ENCODE measurements around the gene BET1L. TPM values are rescaled to one million over a fixed set of nuclear protein-coding genes. Genes with fewer than 3 reads are reported as not detected.

BET1L gene
- total RNA-seq, 1 donor from 2014 or later = 13.1 TPM

- Mint-ChIP-seq H3K27me3 (ENCODE audit: insufficient read depth, low read depth) (no peaks in the 10 kb centered on the region), H3K27ac (no peak overlapping the region), H3K4me3 (no peak overlapping the region), H3K36me3 (peaks cover 20% of the 10 kb centered on the region), H3K4me1 (peaks cover 2% of the 10 kb centered on the region), H3K9me3 (no peaks in the 10 kb centered on the region)
- no peak overlapping the region for H2AFZ ChIP-seq (replicated peaks)
- H3K9me3 ChIP-seq (ENCODE audit: low read depth) = no peaks in the 10 kb centered on the region
- no peak for DNase-seq (ENCODE audit: low spot score)
- TF ChIP-seq EZH2 (IDR thresholded peaks at IDR 0.05) (no peak), EZH2phosphoT487 (IDR thresholded peaks at IDR 0.05) (no peak)
- TF ChIP-seq, protein P1, sequence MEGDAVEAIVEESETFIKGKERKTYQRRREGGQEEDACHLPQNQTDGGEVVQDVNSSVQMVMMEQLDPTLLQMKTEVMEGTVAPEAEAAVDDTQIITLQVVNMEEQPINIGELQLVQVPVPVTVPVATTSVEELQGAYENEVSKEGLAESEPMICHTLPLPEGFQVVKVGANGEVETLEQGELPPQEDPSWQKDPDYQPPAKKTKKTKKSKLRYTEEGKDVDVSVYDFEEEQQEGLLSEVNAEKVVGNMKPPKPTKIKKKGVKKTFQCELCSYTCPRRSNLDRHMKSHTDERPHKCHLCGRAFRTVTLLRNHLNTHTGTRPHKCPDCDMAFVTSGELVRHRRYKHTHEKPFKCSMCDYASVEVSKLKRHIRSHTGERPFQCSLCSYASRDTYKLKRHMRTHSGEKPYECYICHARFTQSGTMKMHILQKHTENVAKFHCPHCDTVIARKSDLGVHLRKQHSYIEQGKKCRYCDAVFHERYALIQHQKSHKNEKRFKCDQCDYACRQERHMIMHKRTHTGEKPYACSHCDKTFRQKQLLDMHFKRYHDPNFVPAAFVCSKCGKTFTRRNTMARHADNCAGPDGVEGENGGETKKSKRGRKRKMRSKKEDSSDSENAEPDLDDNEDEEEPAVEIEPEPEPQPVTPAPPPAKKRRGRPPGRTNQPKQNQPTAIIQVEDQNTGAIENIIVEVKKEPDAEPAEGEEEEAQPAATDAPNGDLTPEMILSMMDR (IDR thresholded peaks at IDR 0.05) = no peak
- H3K27me3 ChIP-seq = no peaks in the 10 kb centered on the region
- no peaks in the 10 kb centered on the region for H3K4me1 ChIP-seq
- no peak overlapping the region for H3K9ac ChIP-seq
- no peaks in the 10 kb centered on the region for H4K20me1 ChIP-seq (ENCODE audit: low read depth)
- H3K27ac ChIP-seq = no peak overlapping the region
- no peak overlapping the region for H3K4me3 ChIP-seq
- H3K36me3 ChIP-seq = no peaks in the 10 kb centered on the region
- H3F3A ChIP-seq (ENCODE audit: low read depth) = peaks cover 11% of the 10 kb centered on the region
- no peak overlapping the region for H3K4me2 ChIP-seq
- H3K79me2 ChIP-seq (ENCODE audit: low read depth) = no peaks in the 10 kb centered on the region
Measured at GRCh38 chr11:216081-216974, 9.1 kb upstream of the BET1L start.

DNA sequence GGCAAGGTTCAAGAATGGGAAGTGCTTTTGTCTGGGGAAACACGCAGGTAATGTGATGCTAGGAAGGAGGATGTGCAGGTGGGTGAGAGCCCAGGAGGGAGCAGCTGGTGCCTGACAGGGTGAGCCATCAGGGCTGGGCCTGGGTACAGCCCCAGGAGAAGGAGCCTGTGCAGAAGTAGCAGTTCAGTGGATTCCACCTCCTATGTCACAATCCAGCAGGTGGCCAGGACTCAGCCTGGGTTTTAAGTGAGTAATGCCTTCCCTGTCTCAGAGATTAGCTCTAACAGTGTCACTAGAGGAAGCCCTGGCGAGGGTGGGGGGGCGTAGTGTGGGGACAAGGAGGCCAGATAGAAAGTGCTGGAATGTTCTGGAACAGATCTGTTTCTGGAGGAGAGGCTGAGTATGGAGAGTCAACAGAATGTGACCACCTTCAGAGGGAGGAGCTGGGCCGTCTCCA, 8.4 kb upstream of the BET1L start:
- Histone ChIP-seq H3K79me2 (ENCODE audit: low read depth) (peaks cover 4% of the 10 kb centered on the region), H3K9me3 (ENCODE audit: low read depth) (no peaks in the 10 kb centered on the region), H3K27me3 (no peaks in the 10 kb centered on the region), H3K36me3 (no peaks in the 10 kb centered on the region), H4K20me1 (ENCODE audit: low read depth) (no peaks in the 10 kb centered on the region), H3K4me1 (no peaks in the 10 kb centered on the region), H3K4me2 (no peak overlapping the region), H3K4me3 (no peak overlapping the region), H3K27ac (no peak overlapping the region), H3K9ac (no peak overlapping the region), H2AFZ (replicated peaks) (no peak overlapping the region), H3F3A (ENCODE audit: low read depth) (peaks cover 11% of the 10 kb centered on the region)
- Mint-ChIP-seq H3K4me1 (peaks cover 4% of the 10 kb centered on the region), H3K27me3 (ENCODE audit: insufficient read depth, low read depth) (no peaks in the 10 kb centered on the region), H3K36me3 (peaks cover 23% of the 10 kb centered on the region), H3K4me3 (no peak overlapping the region), H3K9me3 (no peaks in the 10 kb centered on the region), H3K27ac (no peak overlapping the region)
- no peak for DNase-seq (ENCODE audit: low spot score)
- TF ChIP-seq, protein P1 (IDR thresholded peaks at IDR 0.05) = no peak
- TF ChIP-seq EZH2 (IDR thresholded peaks at IDR 0.05) = no peak
- no peak for TF ChIP-seq EZH2phosphoT487 (IDR thresholded peaks at IDR 0.05)

DNA sequence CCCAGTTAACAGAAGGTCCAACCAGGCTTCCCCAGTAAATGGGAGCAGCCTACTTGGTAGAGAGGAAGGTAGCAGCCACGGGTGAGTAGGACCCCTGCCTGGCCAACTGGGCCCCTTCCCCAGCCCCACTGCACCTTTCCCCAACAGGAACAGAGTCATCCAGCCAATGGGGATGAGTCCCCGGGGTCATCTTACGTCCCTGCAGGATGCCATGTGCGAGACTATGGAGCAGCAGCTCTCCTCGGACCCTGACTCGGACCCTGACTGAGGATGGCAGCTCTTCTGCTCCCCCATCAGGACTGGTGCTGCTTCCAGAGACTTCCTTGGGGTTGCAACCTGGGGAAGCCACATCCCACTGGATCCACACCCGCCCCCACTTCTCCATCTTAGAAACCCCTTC, 6.9 kb upstream of the BET1L start:
- H3K27me3 ChIP-seq = no peaks in the 10 kb centered on the region
- no peak overlapping the region for H2AFZ ChIP-seq (replicated peaks)
- no peaks in the 10 kb centered on the region for H3K9me3 ChIP-seq (ENCODE audit: low read depth)
- no peak overlapping the region for H3K9ac ChIP-seq
- TF ChIP-seq EZH2 (IDR thresholded peaks at IDR 0.05) = no peak
- no peak for TF ChIP-seq EZH2phosphoT487 (IDR thresholded peaks at IDR 0.05)
- TF ChIP-seq, protein P1 (IDR thresholded peaks at IDR 0.05) = no peak
- H3K36me3 Mint-ChIP-seq = peaks cover 22% of the 10 kb centered on the region
- no peak overlapping the region for H3K27ac Mint-ChIP-seq
- peaks cover 18% of the 10 kb centered on the region for H3K79me2 ChIP-seq (ENCODE audit: low read depth)
- H3K27me3 Mint-ChIP-seq (ENCODE audit: insufficient read depth, low read depth) = peaks cover 2% of the 10 kb centered on the region
- no peaks in the 10 kb centered on the region for H3K9me3 Mint-ChIP-seq
- no peak overlapping the region for H3K4me3 ChIP-seq
- H3K4me3 Mint-ChIP-seq = no peak overlapping the region
- DNase-seq (ENCODE audit: low spot score) = no peak
- peaks cover 11% of the 10 kb centered on the region for H3F3A ChIP-seq (ENCODE audit: low read depth)
- H3K27ac ChIP-seq = no peak overlapping the region
- H3K4me1 ChIP-seq = peaks cover 6% of the 10 kb centered on the region
- no peaks in the 10 kb centered on the region for H3K36me3 ChIP-seq
- H3K4me2 ChIP-seq = no peak overlapping the region
- peaks cover 13% of the 10 kb centered on the region for H3K4me1 Mint-ChIP-seq
- H4K20me1 ChIP-seq (ENCODE audit: low read depth) = peaks cover 7% of the 10 kb centered on the region

Data from neural progenitor cell (in vitro differentiated cells).